Keratinocyte (primary cell): ENCODE data around the gene WNK2. TPM values are rescaled to one million over a fixed set of nuclear protein-coding genes. Genes with fewer than 3 reads are reported as not detected.

Experiments used
- DNase-seq: peaks from one replicate; pipeline ENCODE4 v3.0.0-alpha.2; 2011; ENCODE audit warnings: low read depth, missing footprints, low spot score
- FAIRE-seq: peaks from 2 replicates; lab custom pipeline; 2011; peaks lifted over from hg19 to GRCh38; lab: Jason Lieb, UNC
- H2AFZ ChIP-seq: 2 replicates; pipeline ENCODE4 v1.6.0; 2012; ENCODE audit warnings: low read length, control low read depth, inconsistent platforms; ENCODE audit not compliant: control insufficient read depth
- H3K27ac ChIP-seq: 2 replicates; pipeline ENCODE4 v1.5.1; 2011; ENCODE audit warnings: low read length; ENCODE audit not compliant: control insufficient read depth, insufficient read depth
- H3K27me3 ChIP-seq: 3 replicates; pipeline ENCODE4 v1.6.0; 2011; ENCODE audit warnings: low read length; ENCODE audit not compliant: control insufficient read depth, insufficient read depth; ENCODE audit errors: extremely low read depth
- H3K36me3 ChIP-seq, 2 experiments: 2 replicates in 1 of 2; 3 replicates in 1 of 2; pipeline ENCODE4 v1.5.1; 2011; ENCODE audit warnings: low read length in 2 of 2, mild to moderate bottlenecking in 1 of 2; ENCODE audit not compliant: control insufficient read depth in 2 of 2, insufficient read depth in 2 of 2; ENCODE audit errors: extremely low read depth in 1 of 2
- H3K4me1 ChIP-seq: 3 replicates; pipeline ENCODE4 v1.5.1; 2011; ENCODE audit warnings: low read length; ENCODE audit not compliant: control insufficient read depth, insufficient read depth; ENCODE audit errors: extremely low read depth
- H3K4me2 ChIP-seq: 3 replicates; pipeline ENCODE4 v1.6.0; 2011; ENCODE audit warnings: low read depth, low read length; ENCODE audit not compliant: control insufficient read depth, insufficient read depth; ENCODE audit errors: extremely low read depth
- H3K4me3 ChIP-seq, 3 experiments: fragments of 200-600 bp in 1 of 3; sonication (generic) in 1 of 3; 2 replicates in 2 of 3; 3 replicates in 1 of 3; pipeline ENCODE4 v1.5.1; 2011 to 2016; ENCODE audit warnings: low read length in 3 of 3, mild to moderate bottlenecking in 3 of 3, control low read depth in 2 of 3, inconsistent platforms in 1 of 3, low read depth in 1 of 3, mixed read lengths in 1 of 3, mixed run types in 1 of 3, moderate library complexity in 1 of 3; ENCODE audit not compliant: control insufficient read depth in 2 of 3, insufficient read depth in 2 of 3; ENCODE audit errors: extremely low read depth in 1 of 3
- H3K79me2 ChIP-seq: 2 replicates; pipeline ENCODE4 v1.6.0; 2012; ENCODE audit warnings: low read length; ENCODE audit not compliant: control insufficient read depth, insufficient read depth
- H3K9ac ChIP-seq: 3 replicates; pipeline ENCODE4 v1.6.0; 2011; ENCODE audit warnings: low read length; ENCODE audit not compliant: control insufficient read depth, insufficient read depth; ENCODE audit errors: extremely low read depth
- H3K9me1 ChIP-seq: 3 replicates; pipeline ENCODE4 v1.6.0; 2011; ENCODE audit warnings: low read length; ENCODE audit not compliant: control insufficient read depth, insufficient read depth; ENCODE audit errors: extremely low read depth
- H3K9me3 ChIP-seq: 2 replicates; pipeline ENCODE4 v1.5.1; 2012; ENCODE audit warnings: low read depth, low read length; ENCODE audit not compliant: control insufficient read depth
- H4K20me1 ChIP-seq: 3 replicates; pipeline ENCODE4 v1.6.0; 2011; ENCODE audit warnings: low read length; ENCODE audit not compliant: control insufficient read depth, insufficient read depth; ENCODE audit errors: extremely low read depth
- EZH2 ChIP-seq: IDR thresholded peaks from one replicate; pipeline ENCODE4 v1.6.1; 2012; ENCODE audit warnings: inconsistent platforms, mild to moderate bottlenecking, low read length, moderate library complexity
- dilution Hi-C: fragments of 300-500 bp; cut with MboI; formaldehyde crosslinking; loops from one replicate; pipeline ENCODE4 v1.7.0; 2020; ENCODE audit warnings: low sequenced_read_pairs; ENCODE audit not compliant: extremely low pct_ligation_motif_present
- polyA plus RNA-seq, 5 experiments: library from polyadenylated mRNA; depleted of rRNA in 3 of 5; stranded (reverse) in 3 of 5; stranded (forward) in 1 of 5; unstranded in 1 of 5; fragments of >200 nt; gene quantifications; 1 replicate in 1 of 5; 2 replicates in 3 of 5; 3 replicates in 1 of 5; pipeline versions ENCODE4 v1.2.1 to v1.2.3, GENCODE V29; 2011 to 2012; ENCODE audit warnings: missing spikeins in 2 of 5, low read depth in 1 of 5, low replicate concordance in 1 of 5
- TF ChIP-seq, protein P1 (sequence below), 3 experiments: IDR thresholded peaks in 1 of 3; conservative IDR thresholded peaks in 1 of 3; optimal IDR thresholded peaks in 1 of 3; 2 replicates in 2 of 3; 3 replicates in 1 of 3; pipeline versions ENCODE3 to v1.5.1; 2011; ENCODE audit warnings: low read length in 3 of 3, mild to moderate bottlenecking in 3 of 3, moderate library complexity in 2 of 3, control low read depth in 1 of 3, inconsistent platforms in 1 of 3; ENCODE audit not compliant: insufficient read depth in 2 of 3; ENCODE audit errors: extremely low read depth in 1 of 3

WNK2 gene
- polyA plus RNA-seq, 1 donor (not counting 4 experiments of a cell fraction or from before 2014, with no cell fraction given): not detected

DNA sequence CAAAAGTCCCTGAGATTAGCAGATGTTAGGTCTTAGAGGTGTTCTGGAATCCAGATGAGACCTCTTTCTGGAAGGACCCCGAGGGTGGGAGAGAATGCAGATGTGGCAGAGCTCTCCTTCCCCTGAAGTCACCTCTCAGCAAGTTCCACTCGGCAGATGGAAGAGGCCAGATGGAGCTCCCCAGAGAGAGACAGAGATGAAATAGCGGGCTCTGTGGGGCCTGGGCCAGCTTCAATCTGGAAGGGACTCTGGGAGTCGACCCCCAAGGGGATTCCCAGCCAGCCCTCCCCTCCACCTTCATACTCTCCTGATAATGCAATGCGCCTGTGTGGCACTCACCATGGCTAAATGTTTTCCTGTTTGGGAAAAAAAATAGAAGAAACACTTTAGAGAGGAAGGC, 60.2 kb downstream of the WNK2 start:
- H2AFZ ChIP-seq: no peak overlapping the region
- peaks cover 7% of the 10 kb centered on the region for H3K27me3 ChIP-seq
- no peaks in the 10 kb centered on the region for H3K9me1 ChIP-seq
- H3K36me3 ChIP-seq: no peaks in the 10 kb centered on the region
- no peaks in the 10 kb centered on the region for H3K9me3 ChIP-seq
- no peak overlapping the region for H3K4me2 ChIP-seq
- H3K4me1 ChIP-seq: no peaks in the 10 kb centered on the region
- no peak for TF ChIP-seq EZH2
- TF ChIP-seq, protein P1, sequence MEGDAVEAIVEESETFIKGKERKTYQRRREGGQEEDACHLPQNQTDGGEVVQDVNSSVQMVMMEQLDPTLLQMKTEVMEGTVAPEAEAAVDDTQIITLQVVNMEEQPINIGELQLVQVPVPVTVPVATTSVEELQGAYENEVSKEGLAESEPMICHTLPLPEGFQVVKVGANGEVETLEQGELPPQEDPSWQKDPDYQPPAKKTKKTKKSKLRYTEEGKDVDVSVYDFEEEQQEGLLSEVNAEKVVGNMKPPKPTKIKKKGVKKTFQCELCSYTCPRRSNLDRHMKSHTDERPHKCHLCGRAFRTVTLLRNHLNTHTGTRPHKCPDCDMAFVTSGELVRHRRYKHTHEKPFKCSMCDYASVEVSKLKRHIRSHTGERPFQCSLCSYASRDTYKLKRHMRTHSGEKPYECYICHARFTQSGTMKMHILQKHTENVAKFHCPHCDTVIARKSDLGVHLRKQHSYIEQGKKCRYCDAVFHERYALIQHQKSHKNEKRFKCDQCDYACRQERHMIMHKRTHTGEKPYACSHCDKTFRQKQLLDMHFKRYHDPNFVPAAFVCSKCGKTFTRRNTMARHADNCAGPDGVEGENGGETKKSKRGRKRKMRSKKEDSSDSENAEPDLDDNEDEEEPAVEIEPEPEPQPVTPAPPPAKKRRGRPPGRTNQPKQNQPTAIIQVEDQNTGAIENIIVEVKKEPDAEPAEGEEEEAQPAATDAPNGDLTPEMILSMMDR (optimal IDR thresholded peaks at IDR 0.05 in 1 of 3, IDR thresholded peaks at IDR 0.05 in 1 of 3, conservative IDR thresholded peaks at IDR 0.05 in 1 of 3; ENCODE audit: extremely low read depth in 1 of 3, insufficient read depth in 2 of 3, low read length in 3 of 3): no peak
- no peaks in the 10 kb centered on the region for H4K20me1 ChIP-seq
- FAIRE-seq (no peak), DNase-seq (no peak)
- H3K79me2 ChIP-seq: no peaks in the 10 kb centered on the region
- no peak overlapping the region for H3K27ac ChIP-seq
- H3K9ac ChIP-seq: no peak overlapping the region
- H3K4me3 ChIP-seq: no peak overlapping the region
- dilution Hi-C loops: no loop called here

DNA sequence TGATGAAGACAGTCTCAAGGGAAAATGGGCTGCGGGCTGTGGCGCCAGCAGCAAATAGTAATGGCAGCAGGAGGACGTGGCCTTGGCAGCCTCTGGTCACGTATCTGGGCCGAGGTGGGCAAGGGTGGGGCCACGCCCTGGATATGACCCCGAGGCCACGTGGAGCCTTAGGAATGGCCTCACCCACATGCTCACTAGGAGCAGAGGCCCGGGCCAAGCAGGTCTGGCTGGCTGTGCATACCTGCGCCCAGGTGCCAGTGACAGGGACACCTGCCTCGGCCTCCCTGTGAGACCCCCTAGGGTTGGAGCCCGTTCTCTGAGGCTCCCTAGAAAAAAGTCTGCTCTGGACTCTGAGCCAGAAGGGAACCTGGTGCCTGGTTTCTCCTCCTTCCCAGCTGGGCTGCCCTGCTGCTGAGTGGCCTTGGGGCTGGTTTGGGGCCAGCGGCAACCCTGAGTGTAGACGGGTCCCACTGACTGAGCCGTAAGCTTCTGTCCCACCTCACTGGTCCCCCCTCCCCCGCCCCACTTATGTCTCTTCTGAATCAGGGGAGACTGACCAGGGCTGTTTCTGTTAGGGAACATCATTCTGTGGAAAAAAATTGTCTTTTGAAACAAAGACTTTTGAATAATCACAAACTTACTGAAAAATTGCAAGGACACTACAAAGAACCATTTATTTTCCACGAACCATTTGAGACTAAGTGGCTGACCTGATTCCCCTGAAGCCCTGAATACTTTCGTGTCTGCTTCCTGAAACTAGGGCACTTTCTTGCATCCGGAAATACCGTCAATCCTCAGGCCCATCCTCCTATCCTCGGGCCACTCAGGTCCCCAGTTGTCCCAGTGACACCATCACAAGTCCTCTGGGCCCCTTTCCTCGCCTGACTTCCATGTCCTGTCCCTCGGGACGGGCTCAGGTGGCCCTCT, 60.8 kb downstream of the WNK2 start:
- FAIRE-seq (no peak), DNase-seq (no peak)
- TF ChIP-seq, protein P1 (optimal IDR thresholded peaks at IDR 0.05 in 1 of 3, IDR thresholded peaks at IDR 0.05 in 1 of 3, conservative IDR thresholded peaks at IDR 0.05 in 1 of 3; ENCODE audit: extremely low read depth in 1 of 3, insufficient read depth in 2 of 3, low read length in 3 of 3): no peak
- TF ChIP-seq EZH2: no peak
- Histone ChIP-seq H3K79me2 (no peaks in the 10 kb centered on the region), H3K36me3 (no peaks in the 10 kb centered on the region), H3K4me2 (no peak overlapping the region), H4K20me1 (no peaks in the 10 kb centered on the region), H2AFZ (no peak overlapping the region), H3K4me3 (no peak overlapping the region), H3K4me1 (no peaks in the 10 kb centered on the region), H3K27ac (no peak overlapping the region), H3K9me3 (no peaks in the 10 kb centered on the region), H3K27me3 (peaks cover 7% of the 10 kb centered on the region), H3K9ac (no peak overlapping the region), H3K9me1 (no peaks in the 10 kb centered on the region)
- dilution Hi-C loops: no loop called here
